Natural killer cell (primary cell): ENCODE measurements around the gene FARSA. TPM values are rescaled to one million over a fixed set of nuclear protein-coding genes. Genes with fewer than 3 reads are reported as not detected.
"Not testable (repeated sequence)": the region's sequence is repeated elsewhere in the genome, so short reads cannot be mapped to it uniquely, and the experiment has no call there.

ENCODE experiments used
- ATAC-seq, 3 donors: fragments of 150-1000 bp in 2 of 3; fragments of 200-7000 bp in 1 of 3; cut with Tn5 transposase; 1 replicate in 1 of 3; 2 replicates in 2 of 3; pipeline ENCODE4 v1.10.0; 2021; ENCODE audit warnings: mild to moderate bottlenecking in 2 of 3, moderate library complexity in 2 of 3
- DNase-seq, 2 donors: peaks; one replicate each; pipeline versions ENCODE4 v3.0.0 to v3.0.0-alpha.2; 2013 to 2021; ENCODE audit warnings: mixed read lengths in 1 of 2
- H3K27ac ChIP-seq: one replicate; pipeline ENCODE4 v1.5.1; 2013; ENCODE audit warnings: mild to moderate bottlenecking, low read length
- H3K27me3 ChIP-seq: one replicate; pipeline ENCODE4 v1.6.1; 2013; ENCODE audit warnings: low read length; ENCODE audit not compliant: control insufficient read depth, insufficient read depth
- H3K36me3 ChIP-seq: one replicate; pipeline ENCODE4 v1.6.1; 2013; ENCODE audit warnings: low read length; ENCODE audit not compliant: control insufficient read depth, insufficient read depth
- H3K4me1 ChIP-seq: one replicate; pipeline ENCODE4 v1.6.1; 2013; ENCODE audit warnings: low read length; ENCODE audit not compliant: control insufficient read depth, insufficient read depth
- H3K4me3 ChIP-seq: one replicate; pipeline ENCODE4 v1.5.1; 2013; ENCODE audit warnings: low read length
- H3K9me3 ChIP-seq: one replicate; pipeline ENCODE4 v1.6.1; 2013; ENCODE audit warnings: low read length; ENCODE audit not compliant: control insufficient read depth, insufficient read depth
- H3K27ac Mint-ChIP-seq, 2 donors: one replicate each; pipeline ENCODE4 v1.8.0; 2022; ENCODE audit warnings: mild to moderate bottlenecking in 2 of 2, mixed read lengths in 2 of 2, moderate library complexity in 1 of 2
- H3K27me3 Mint-ChIP-seq, 2 donors: one replicate each; pipeline ENCODE4 v1.8.0; 2022; ENCODE audit warnings: low read depth in 2 of 2, mixed read lengths in 2 of 2
- H3K36me3 Mint-ChIP-seq: one replicate; pipeline ENCODE4 v1.8.0; 2022; ENCODE audit warnings: mixed read lengths
- H3K4me1 Mint-ChIP-seq, 2 donors: one replicate each; pipeline ENCODE4 v1.8.0; 2022; ENCODE audit warnings: mixed read lengths in 2 of 2
- H3K4me3 Mint-ChIP-seq: one replicate; pipeline ENCODE4 v1.8.0; 2022; ENCODE audit warnings: mild to moderate bottlenecking, moderate library complexity, mixed read lengths
- H3K9me3 Mint-ChIP-seq, 2 donors: one replicate each; pipeline ENCODE4 v1.8.0; 2022; ENCODE audit warnings: mixed read lengths in 2 of 2
- CTCF ChIP-seq: fragments of 200-600 bp; IDR thresholded peaks from one replicate; pipeline ENCODE4 v1.8.0; 2022; ENCODE audit warnings: antibody characterized with exemption
- WGBS: methylation state at CpG from one replicate; pipeline ENCODE4 v1.1.7; 2013; ENCODE audit warnings: missing lambda C conversion rate; ENCODE audit not compliant: insufficient coverage; 5-methylcytosine and 5-hydroxymethylcytosine counted together
- intact Hi-C: fragments of 100-400 bp; cut with micrococcal nuclease; formaldehyde crosslinking; loops from one replicate; pipeline ENCODE4 v1.14.2; 2022
- total RNA-seq, 4 donors: library from RNA; stranded (reverse); fragments of 120-200 nt in 1 of 4; gene quantifications; one replicate each; pipeline versions ENCODE4 v1.2.3 to v1.2.4, GENCODE V29; 2013 to 2022

FARSA gene
- total RNA-seq, 3 donors from 2014 or later (not counting 1 experiment from before 2014, with no cell fraction given) = 29.3 to 34.5 (median 32.0) TPM

- no peaks in the 10 kb centered on the region for H3K36me3 Mint-ChIP-seq
- H3K4me1 Mint-ChIP-seq = peaks cover 5 to 12% of the 10 kb centered on the region in 2 donors
- intact Hi-C loops = loop anchor here (1.0 kb wide), 1 partner anchor 80 kb away; no protein-coding TSS in a partner anchor
These were observed 31.7 kb upstream of the FARSA start for GRCh38 chr19:12965017-12965811.

GRCh38 chr19:12959481-12959880 is 26.0 kb upstream of the FARSA start:
- Histone ChIP-seq H3K4me3 (no peak overlapping the region), H3K36me3 (no peaks in the 10 kb centered on the region), H3K27me3 (no peaks in the 10 kb centered on the region), H3K9me3 (no peaks in the 10 kb centered on the region), H3K4me1 (peaks cover 17% of the 10 kb centered on the region), H3K27ac (no peak overlapping the region)
- DNase-seq (no peak), ATAC-seq (no peak)
- H3K9me3 Mint-ChIP-seq = no peaks in the 10 kb centered on the region
- no peaks in the 10 kb centered on the region for H3K36me3 Mint-ChIP-seq
- H3K27me3 Mint-ChIP-seq = peaks cover 0 to 2% of the 10 kb centered on the region in 2 donors
- intact Hi-C loops = no loop called here
- no peak for TF ChIP-seq CTCF
- 69% methylated on average over 6 of the region's 6 CpGs for WGBS
- H3K4me1 Mint-ChIP-seq = peaks cover 18 to 21% of the 10 kb centered on the region in 2 donors
- no peak overlapping the region for H3K27ac Mint-ChIP-seq
- no peak overlapping the region for H3K4me3 Mint-ChIP-seq

More at GRCh38 chr19:12965017-12965811, 31.7 kb upstream of the FARSA start:
- Histone ChIP-seq H3K27me3 (no peaks in the 10 kb centered on the region), H3K9me3 (no peaks in the 10 kb centered on the region), H3K4me3 (peak overlapping the region; percentile 38), H3K36me3 (no peaks in the 10 kb centered on the region), H3K27ac (no peak overlapping the region), H3K4me1 (peaks cover 11% of the 10 kb centered on the region)
- H3K27ac Mint-ChIP-seq = peak overlapping the region in 1 of 2 donors; percentile 82
- H3K4me3 Mint-ChIP-seq = peak overlapping the region; percentile 89
- DNase-seq (peak; percentile 86 to 88), ATAC-seq (peak; percentile 94 to 96 (median 96))
- no peaks in the 10 kb centered on the region for H3K9me3 Mint-ChIP-seq
- peaks cover 0 to 2% of the 10 kb centered on the region in 2 donors for H3K27me3 Mint-ChIP-seq
- peak; percentile 98 for TF ChIP-seq CTCF
- WGBS = under 1% methylated on average over 34 of the region's 34 CpGs

- 19% methylated on average over 21 of the region's 31 CpGs for WGBS
- H3K27me3 Mint-ChIP-seq, H3K9me3 Mint-ChIP-seq, intact Hi-C loops, H3K9me3 ChIP-seq, DNase-seq, H3K36me3 Mint-ChIP-seq, H3K27me3 ChIP-seq: not testable (repeated sequence)
- H3K36me3 ChIP-seq = peaks cover 18% of the 10 kb centered on the region
- Mint-ChIP-seq H3K27ac (peak overlapping the region; percentile 66 to 82), H3K4me3 (peak overlapping the region; percentile 87), H3K4me1 (peaks cover 23 to 29% of the 10 kb centered on the region in 2 donors)
- peak; percentile 15 to 20 (median 18) for ATAC-seq
- H3K4me1 ChIP-seq = peaks cover 17% of the 10 kb centered on the region
- H3K27ac ChIP-seq = peak overlapping the region; percentile 86
- H3K4me3 ChIP-seq = peak overlapping the region; percentile 59
These were observed 24.0 kb upstream of the FARSA start for GRCh38 chr19:12957389-12957952.
